Activated CD4-positive, alpha-beta T cell treated with anti-CD3 and anti-CD28 coated beads, Interleukin-2, amount 10 ng/mL, durations not matched to agents 7 days and 5 days (primary cell): Measurements from ENCODE around the gene DUSP1. TPM values are rescaled to one million over a fixed set of nuclear protein-coding genes. Genes with fewer than 3 reads are reported as not detected.

Source experiments
- CTCF ChIA-PET: fragments of 350-600 bp; sonication (Branson Sonifier 250); formaldehyde crosslinking; loops from one replicate; lab custom pipeline; 2021; ENCODE audit warnings: antibody characterized with exemption; lab: Charles Lee
- POLR2A ChIA-PET: fragments of 350-600 bp; sonication (Branson Sonifier 250); formaldehyde crosslinking; loops from one replicate; lab custom pipeline; 2021; ENCODE audit warnings: antibody characterized with exemption; lab: Charles Lee
- DNase-seq: peaks from one replicate; pipeline ENCODE4 v3.0.0-alpha.2; 2020
- H3K27ac Mint-ChIP-seq: one replicate; pipeline ENCODE4 v1.8.0; 2021; ENCODE audit warnings: mild to moderate bottlenecking, moderate library complexity, mixed read lengths
- H3K27me3 Mint-ChIP-seq: one replicate; pipeline ENCODE4 v1.8.0; 2021; ENCODE audit warnings: mixed read lengths
- H3K36me3 Mint-ChIP-seq: one replicate; pipeline ENCODE4 v1.8.0; 2021; ENCODE audit warnings: low read depth, mixed read lengths
- H3K4me1 Mint-ChIP-seq: one replicate; pipeline ENCODE4 v1.8.0; 2021; ENCODE audit warnings: mixed read lengths
- H3K4me3 Mint-ChIP-seq: one replicate; pipeline ENCODE4 v1.8.0; 2021; ENCODE audit warnings: mild to moderate bottlenecking, moderate library complexity, mixed read lengths
- H3K9me3 Mint-ChIP-seq: one replicate; pipeline ENCODE4 v1.8.0; 2021; ENCODE audit warnings: mixed read lengths
- total RNA-seq, 2 experiments: library from RNA; stranded (reverse); gene quantifications; one replicate each; pipeline ENCODE4 v1.2.3, GENCODE V29; 2021

The DUSP1 gene
- total RNA-seq, 2 experiments from 2014 or later = 11.3 to 14.9 TPM

- no peak for DNase-seq
- Mint-ChIP-seq H3K27ac (no peak overlapping the region), H3K4me1 (no peaks in the 10 kb centered on the region), H3K36me3 (no peaks in the 10 kb centered on the region), H3K9me3 (no peaks in the 10 kb centered on the region), H3K27me3 (peaks cover 4% of the 10 kb centered on the region), H3K4me3 (no peak overlapping the region)
- ChIA-PET POLR2A (no interaction called here), CTCF (interaction anchor here (0.6 to 2.6 kb wide), 2 partner anchors 21 to 205 kb away, joined by 3 to 7 read pairs; no protein-coding TSS in a partner anchor)
These were observed 43.4 kb downstream of the DUSP1 start for GRCh38 chr5:172727551-172727950.

GRCh38 chr5:172726966-172727365 is 44.0 kb downstream of the DUSP1 start:
- H3K27ac Mint-ChIP-seq = no peak overlapping the region
- no peak overlapping the region for H3K4me3 Mint-ChIP-seq
- no peaks in the 10 kb centered on the region for H3K9me3 Mint-ChIP-seq
- CTCF ChIA-PET = interaction anchor here (0.5 to 2.6 kb wide), 5 partner anchors 14 to 587 kb away, joined by 3 to 7 read pairs (median 3); no protein-coding TSS in a partner anchor
- POLR2A ChIA-PET = no interaction called here
- H3K27me3 Mint-ChIP-seq = peaks cover 4% of the 10 kb centered on the region
- no peaks in the 10 kb centered on the region for H3K36me3 Mint-ChIP-seq
- DNase-seq = no peak
- no peaks in the 10 kb centered on the region for H3K4me1 Mint-ChIP-seq

GRCh38 chr5:172725785-172726184 is 45.2 kb downstream of the DUSP1 start:
- POLR2A ChIA-PET = no interaction called here
- no peak overlapping the region for H3K27ac Mint-ChIP-seq
- CTCF ChIA-PET = interaction anchor here (0.9 kb wide), 2 partner anchors 12 to 124 kb away, joined by 3 read pairs; no protein-coding TSS in a partner anchor
- H3K27me3 Mint-ChIP-seq = peaks cover 4% of the 10 kb centered on the region
- no peak for DNase-seq
- H3K9me3 Mint-ChIP-seq = no peaks in the 10 kb centered on the region
- no peaks in the 10 kb centered on the region for H3K4me1 Mint-ChIP-seq
- no peaks in the 10 kb centered on the region for H3K36me3 Mint-ChIP-seq
- no peak overlapping the region for H3K4me3 Mint-ChIP-seq

GRCh38 chr5:172725273-172725672 is 45.7 kb downstream of the DUSP1 start:
- POLR2A ChIA-PET = no interaction called here

GRCh38 chr5:172724242-172725183 is 46.5 kb downstream of the DUSP1 start:
- Mint-ChIP-seq H3K27me3 (peaks cover 4% of the 10 kb centered on the region), H3K4me1 (no peaks in the 10 kb centered on the region), H3K27ac (no peak overlapping the region), H3K36me3 (no peaks in the 10 kb centered on the region), H3K4me3 (no peak overlapping the region), H3K9me3 (no peaks in the 10 kb centered on the region)
- DNase-seq = no peak
- ChIA-PET POLR2A (no interaction called here), CTCF (interaction anchor here (1.3 to 1.9 kb wide), 4 partner anchors 9 to 208 kb away, joined by 3 to 8 read pairs (median 4); no protein-coding TSS in a partner anchor)

More at GRCh38 chr5:172725273-172725672, 45.7 kb downstream of the DUSP1 start:
- no peak overlapping the region for H3K27ac Mint-ChIP-seq
- CTCF ChIA-PET = interaction anchor here (1.3 to 1.9 kb wide), 3 partner anchors 8 to 30 kb away, joined by 3 to 8 read pairs (median 4); no protein-coding TSS in a partner anchor
- H3K4me3 Mint-ChIP-seq = no peak overlapping the region
- peaks cover 4% of the 10 kb centered on the region for H3K27me3 Mint-ChIP-seq
- no peak for DNase-seq
- no peaks in the 10 kb centered on the region for H3K36me3 Mint-ChIP-seq
- H3K4me1 Mint-ChIP-seq = no peaks in the 10 kb centered on the region
- no peaks in the 10 kb centered on the region for H3K9me3 Mint-ChIP-seq

GRCh38 chr5:172723508-172723907 is 47.5 kb downstream of the DUSP1 start:
- ChIA-PET CTCF (interaction anchor here (1.5 to 1.9 kb wide), 4 partner anchors 9 to 209 kb away, joined by 4 to 8 read pairs (median 4); partner anchors contain the start of gene DUSP1), POLR2A (no interaction called here)
- Mint-ChIP-seq H3K4me3 (no peak overlapping the region), H3K27ac (no peak overlapping the region), H3K27me3 (peaks cover 4% of the 10 kb centered on the region), H3K9me3 (no peaks in the 10 kb centered on the region), H3K4me1 (no peaks in the 10 kb centered on the region), H3K36me3 (no peaks in the 10 kb centered on the region)
- DNase-seq = no peak

- no peak for DNase-seq
- ChIA-PET CTCF (interaction anchor here (0.6 to 1.6 kb wide), 4 partner anchors 43 to 199 kb away, joined by 4 to 6 read pairs (median 4); partner anchors contain the start of gene DUSP1), POLR2A (no interaction called here)
- no peaks in the 10 kb centered on the region for H3K36me3 Mint-ChIP-seq
- H3K27me3 Mint-ChIP-seq = peaks cover 4% of the 10 kb centered on the region
- H3K27ac Mint-ChIP-seq = no peak overlapping the region
- H3K9me3 Mint-ChIP-seq = no peaks in the 10 kb centered on the region
- H3K4me3 Mint-ChIP-seq = no peak overlapping the region
- H3K4me1 Mint-ChIP-seq = peaks cover under 1% of the 10 kb centered on the region
These were observed 48.6 kb downstream of the DUSP1 start for GRCh38 chr5:172722327-172722815.

GRCh38 chr5:172721455-172722326 is 49.3 kb downstream of the DUSP1 start:
- POLR2A ChIA-PET = no interaction called here
- Mint-ChIP-seq H3K27ac (no peak overlapping the region), H3K36me3 (no peaks in the 10 kb centered on the region), H3K9me3 (no peaks in the 10 kb centered on the region), H3K27me3 (peaks cover 4% of the 10 kb centered on the region), H3K4me1 (peaks cover 2% of the 10 kb centered on the region), H3K4me3 (no peak overlapping the region)
- no peak for DNase-seq
- CTCF ChIA-PET = interaction anchor here (1.2 to 1.6 kb wide), 2 partner anchors 43 to 50 kb away, joined by 4 read pairs; partner anchors contain the start of gene DUSP1

- Mint-ChIP-seq H3K27ac (no peak overlapping the region), H3K9me3 (no peaks in the 10 kb centered on the region), H3K4me1 (peaks cover 4% of the 10 kb centered on the region), H3K36me3 (no peaks in the 10 kb centered on the region), H3K4me3 (no peak overlapping the region), H3K27me3 (peaks cover 4% of the 10 kb centered on the region)
- ChIA-PET CTCF (interaction anchor here (0.8 to 2.0 kb wide), 5 partner anchors 10 to 213 kb away, joined by 3 to 9 read pairs (median 3); no protein-coding TSS in a partner anchor), POLR2A (no interaction called here)
- DNase-seq = no peak
These were observed 50.3 kb downstream of the DUSP1 start for GRCh38 chr5:172720655-172721054.

- Mint-ChIP-seq H3K27ac (no peak overlapping the region), H3K4me3 (no peak overlapping the region), H3K27me3 (peaks cover 4% of the 10 kb centered on the region), H3K9me3 (no peaks in the 10 kb centered on the region), H3K4me1 (peaks cover 4% of the 10 kb centered on the region), H3K36me3 (no peaks in the 10 kb centered on the region)
- ChIA-PET CTCF (interaction anchor here (2.0 kb wide), 1 partner anchor 213 kb away, joined by 9 read pairs; no protein-coding TSS in a partner anchor), POLR2A (no interaction called here)
- DNase-seq = no peak
These were observed 51.8 kb downstream of the DUSP1 start for GRCh38 chr5:172719211-172719610.

GRCh38 chr5:172718527-172719114 is 52.4 kb downstream of the DUSP1 start:
- Mint-ChIP-seq H3K36me3 (no peaks in the 10 kb centered on the region), H3K4me1 (peaks cover 4% of the 10 kb centered on the region), H3K27me3 (peaks cover 3% of the 10 kb centered on the region), H3K9me3 (no peaks in the 10 kb centered on the region), H3K27ac (no peak overlapping the region), H3K4me3 (no peak overlapping the region)
- ChIA-PET POLR2A (no interaction called here), CTCF (no interaction called here)
- no peak for DNase-seq
